HepG2 (cell line): ENCODE measurements around the gene FBXL13. TPM values are rescaled to one million over a fixed set of nuclear protein-coding genes. Genes with fewer than 3 reads are reported as not detected.

Experiments
- ATAC-seq: fragments of 200-7000 bp; cut with Tn5 transposase; 3 replicates; pipeline ENCODE4 v1.9.1; 2020; ENCODE audit warnings: mild to moderate bottlenecking, moderate library complexity
- BruUV-seq: library from RNA; stranded (reverse); fragments of 400-500 nt; replicated peaks from 2 replicates; lab custom pipeline; 2021; lab: Mats Ljungman, UMichigan
- CTCF ChIA-PET: fragments of 300-600 bp; formaldehyde crosslinking; extraction: SDS; loops from one replicate; lab custom pipeline; 2021; ENCODE audit warnings: low total read pairs, inconsistent platforms, low intra/inter-chr PET ratio; lab: Yijun Ruan, JAX
- POLR2A ChIA-PET: fragments of 350-600 bp; sonication (Branson Sonifier 250); formaldehyde crosslinking; loops from one replicate; lab custom pipeline; 2020; ENCODE audit warnings: antibody characterized with exemption, inconsistent platforms; lab: Yijun Ruan, JAX
- DNase-seq: peaks from one replicate; pipeline ENCODE4 v3.0.0-alpha.2; 2015; ENCODE audit warnings: low spot score
- FAIRE-seq: peaks from 3 replicates; lab custom pipeline; 2011; peaks lifted over from hg19 to GRCh38; lab: Jason Lieb, UNC
- H2AFZ ChIP-seq: one replicate; pipeline ENCODE4 v1.6.1; 2011; ENCODE audit warnings: low read length, inconsistent platforms
- H3K27ac ChIP-seq: fragments of 300-600 bp; 3 replicates; pipeline ENCODE4 v1.8.0; 2011; ENCODE audit warnings: mixed run types, mild to moderate bottlenecking, mixed read lengths, low read length, inconsistent platforms; ENCODE audit not compliant: insufficient read depth; ENCODE audit errors: extremely low read length
- H3K27me3 ChIP-seq, 2 experiments: fragments of 200-600 bp in 1 of 2; 2 replicates in 1 of 2; 3 replicates in 1 of 2; pipeline versions ENCODE4 v1.6.0 to v1.8.0; 2011; ENCODE audit warnings: low read length in 2 of 2, mild to moderate bottlenecking in 2 of 2, moderate library complexity in 2 of 2, inconsistent platforms in 1 of 2; ENCODE audit not compliant: insufficient read depth in 2 of 2, control insufficient read depth in 1 of 2
- H3K36me3 ChIP-seq, 2 experiments: fragments of 200-600 bp in 1 of 2; replicated peaks in 1 of 2; 2 replicates in 1 of 2; 3 replicates in 1 of 2; pipeline versions ENCODE4 v1.5.1 to v1.8.0; 2011; ENCODE audit warnings: low read length in 2 of 2, inconsistent platforms in 1 of 2; ENCODE audit not compliant: insufficient read depth in 2 of 2, control insufficient read depth in 1 of 2
- H3K4me1 ChIP-seq: 2 replicates; pipeline ENCODE4 v1.5.1; 2012; ENCODE audit warnings: low read length, inconsistent platforms; ENCODE audit not compliant: insufficient read depth
- H3K4me2 ChIP-seq: 2 replicates; pipeline ENCODE4 v1.6.0; 2011; ENCODE audit warnings: low read depth, low read length, inconsistent platforms
- H3K4me3 ChIP-seq, 3 experiments: fragments of 200-600 bp in 1 of 3; sonication (generic), shearing (Covaris generic) in 1 of 3; replicated peaks in 1 of 3; 2 replicates each; pipeline ENCODE4 v1.5.1; 2011 to 2016; ENCODE audit warnings: low read length in 3 of 3, inconsistent platforms in 2 of 3, low read depth in 2 of 3, mild to moderate bottlenecking in 2 of 3, control low read depth in 1 of 3, mixed read lengths in 1 of 3; ENCODE audit not compliant: insufficient read depth in 1 of 3
- H3K79me2 ChIP-seq: one replicate; pipeline ENCODE4 v1.6.1; 2011; ENCODE audit warnings: low read length, inconsistent platforms; ENCODE audit not compliant: insufficient read depth
- H3K9ac ChIP-seq: 2 replicates; pipeline ENCODE4 v1.6.0; 2011; ENCODE audit warnings: mild to moderate bottlenecking, low read depth, low read length, inconsistent platforms; ENCODE audit not compliant: insufficient read depth
- H3K9me3 ChIP-seq: 2 replicates; pipeline ENCODE4 v1.5.1; 2012; ENCODE audit warnings: mild to moderate bottlenecking, low read length
- H4K20me1 ChIP-seq: 2 replicates; pipeline ENCODE4 v1.6.0; 2011; ENCODE audit warnings: inconsistent platforms, mild to moderate bottlenecking, low read length, moderate library complexity; ENCODE audit not compliant: insufficient read depth
- CAMTA2 ChIP-seq: sonication (generic); formaldehyde crosslinking; IDR thresholded peaks from 2 replicates; pipeline ENCODE4 v1.4.0; 2020; ENCODE audit warnings: mild to moderate bottlenecking, missing genetic modification reagents, borderline replicate concordance
- HINFP ChIP-seq: sonication (generic); formaldehyde crosslinking; IDR thresholded peaks from 2 replicates; pipeline ENCODE4 v1.4.0; 2020; ENCODE audit warnings: low read depth, mild to moderate bottlenecking, missing genetic modification reagents
- MAX ChIP-seq: IDR thresholded peaks from 2 replicates; pipeline ENCODE4 v1.6.1; 2012; ENCODE audit warnings: inconsistent platforms
- MAZ ChIP-seq, 2 experiments: sonication (generic) in 1 of 2; formaldehyde crosslinking in 1 of 2; IDR thresholded peaks; 2 replicates each; pipeline versions ENCODE4 v1.5.0 to v1.6.1; 2012 to 2020; ENCODE audit warnings: low read depth in 2 of 2, mild to moderate bottlenecking in 2 of 2, borderline replicate concordance in 1 of 2, improper control_type of control experiment in 1 of 2, low read length in 1 of 2, missing genetic modification reagents in 1 of 2, moderate library complexity in 1 of 2
- POGK ChIP-seq: sonication (generic); formaldehyde crosslinking; conservative IDR thresholded peaks from 2 replicates; pipeline ENCODE4 v1.8.0; 2022; ENCODE audit warnings: mild to moderate bottlenecking, moderate library complexity, missing genetic modification reagents
- RAD51 ChIP-seq: fragments of 450-650 bp; IDR thresholded peaks from 2 replicates; pipeline ENCODE4 v1.6.1; 2016; ENCODE audit warnings: borderline replicate concordance
- ZNF230 ChIP-seq: sonication (generic); formaldehyde crosslinking; IDR thresholded peaks from 2 replicates; pipeline ENCODE4 v1.4.0; 2020; ENCODE audit warnings: mild to moderate bottlenecking, missing genetic modification reagents
- ZSCAN30 ChIP-seq: sonication (generic); formaldehyde crosslinking; IDR thresholded peaks from 2 replicates; pipeline ENCODE4 v1.5.0; 2020; ENCODE audit warnings: mild to moderate bottlenecking, missing genetic modification reagents
- WGBS: methylation state at CpG from one replicate; pipeline ENCODE4 v1.1.6; 2017; ENCODE audit warnings: low lambda C conversion rate; 5-methylcytosine and 5-hydroxymethylcytosine counted together
- in situ Hi-C: cut with HindIII; loops from 2 replicates; pipeline ENCODE4 v1.10.0; 2017; ENCODE audit warnings: low pct_unique_long_range_greater_than_20kb; ENCODE audit not compliant: extremely low pct_ligation_motif_present
- intact Hi-C: fragments of 100-400 bp; cut with micrococcal nuclease; formaldehyde crosslinking; loops from one replicate; pipeline ENCODE4 v1.10.0; 2022; ENCODE audit not compliant: unreplicated experiment
- polyA plus RNA-seq, 8 experiments: library from polyadenylated mRNA; depleted of rRNA in 3 of 8; stranded (reverse) in 7 of 8; unstranded in 1 of 8; fragments of >200 nt; fragmentation: Illumina TruSeq in 4 of 8; extraction: Trizol in 4 of 8; gene quantifications; 2 replicates each; pipeline versions ENCODE4 v1.2.1 to v1.2.3, GENCODE V29; 2011 to 2016; ENCODE audit warnings: low read depth in 4 of 8, missing spikeins in 1 of 8, mixed read lengths in 1 of 8; ENCODE audit not compliant: insufficient read depth in 1 of 8
- total RNA-seq, 5 experiments: library from RNA; depleted of rRNA; stranded (reverse); fragments of >200 nt; fragmentation: Illumina TruSeq; extraction: Trizol; gene quantifications; 2 replicates each; pipeline ENCODE4 v1.2.3, GENCODE V29; 2016; ENCODE audit warnings: low read depth in 1 of 5

Gene FBXL13
- total and polyA plus RNA-seq, 2 of the 13 experiments (the other 11 are each of a cell fraction or from before 2014, with no cell fraction given), result 0.24 to 0.77 TPM

GRCh38 chr7:102896585-102896984 is 178.0 kb downstream of the FBXL13 start:
- H3K27me3 ChIP-seq, result no peaks in the 10 kb centered on the region
- ChIA-PET POLR2A (no interaction called here), CTCF (no interaction called here)
- BruUV-seq, result no TSS peak
- intact Hi-C loops, result no loop called here
- FAIRE-seq (no peak), DNase-seq (no peak), ATAC-seq (no peak)
- no peaks in the 10 kb centered on the region for H3K9me3 ChIP-seq
- H3K79me2 ChIP-seq, result no peaks in the 10 kb centered on the region
- H3K4me3 ChIP-seq, result no peak overlapping the region
- H3K36me3 ChIP-seq, result no peaks in the 10 kb centered on the region
- no peaks in the 10 kb centered on the region for H3K4me1 ChIP-seq
- no peak overlapping the region for H2AFZ ChIP-seq
- no peak for TF ChIP-seq CAMTA2 (CRISPR knock-in tag)
- TF ChIP-seq ZNF230 (CRISPR knock-in tag), result no peak
- no peak for TF ChIP-seq RAD51
- no peak for TF ChIP-seq ZSCAN30
- TF ChIP-seq MAZ (IDR thresholded peaks at IDR 0.05; ENCODE audit: borderline replicate concordance, low read depth, low read length), result no peak
- no peak for TF ChIP-seq MAZ (CRISPR knock-in tag; IDR thresholded peaks at IDR 0.05; ENCODE audit: low read depth)
- no peak for TF ChIP-seq MAX
- H4K20me1 ChIP-seq, result no peaks in the 10 kb centered on the region
- no peak overlapping the region for H3K9ac ChIP-seq
- H3K27ac ChIP-seq, result no peak overlapping the region
- in situ Hi-C loops, result no loop called here
- H3K4me2 ChIP-seq, result no peak overlapping the region

- Histone ChIP-seq H3K4me2 (no peak overlapping the region), H3K4me1 (peaks cover 2% of the 10 kb centered on the region), H3K36me3 (no peaks in the 10 kb centered on the region), H2AFZ (no peak overlapping the region), H3K27me3 (no peaks in the 10 kb centered on the region), H4K20me1 (no peaks in the 10 kb centered on the region), H3K9me3 (no peaks in the 10 kb centered on the region), H3K79me2 (no peaks in the 10 kb centered on the region), H3K9ac (no peak overlapping the region), H3K4me3 (no peak overlapping the region), H3K27ac (no peak overlapping the region)
- ChIA-PET CTCF (no interaction called here), POLR2A (interaction anchor here (0.6 kb wide), 1 partner anchor 166 kb away, joined by 3 read pairs; no protein-coding TSS in a partner anchor)
- no TSS peak for BruUV-seq
- intact Hi-C loops (no loop called here), in situ Hi-C loops (no loop called here)
- DNase-seq, result no peak
- TF ChIP-seq POGK (CRISPR knock-in tag) (no peak), HINFP (CRISPR knock-in tag) (no peak)
- 26% methylated on average over 3 of the region's 3 CpGs for WGBS
- no peak for FAIRE-seq
- ATAC-seq, result no peak
Measured at GRCh38 chr7:102895602-102896001, 179.0 kb downstream of the FBXL13 start.
